ENCODE data around the gene LRRC73. TPM values are rescaled to one million over a fixed set of nuclear protein-coding genes. Genes with fewer than 3 reads are reported as not detected.
"Not testable (repeated sequence)": the region's sequence is repeated elsewhere in the genome, so short reads cannot be mapped to it uniquely, and the experiment has no call there.

LRRC73 gene
- total RNA-seq, 1 donor = 0.63 TPM

DNA sequence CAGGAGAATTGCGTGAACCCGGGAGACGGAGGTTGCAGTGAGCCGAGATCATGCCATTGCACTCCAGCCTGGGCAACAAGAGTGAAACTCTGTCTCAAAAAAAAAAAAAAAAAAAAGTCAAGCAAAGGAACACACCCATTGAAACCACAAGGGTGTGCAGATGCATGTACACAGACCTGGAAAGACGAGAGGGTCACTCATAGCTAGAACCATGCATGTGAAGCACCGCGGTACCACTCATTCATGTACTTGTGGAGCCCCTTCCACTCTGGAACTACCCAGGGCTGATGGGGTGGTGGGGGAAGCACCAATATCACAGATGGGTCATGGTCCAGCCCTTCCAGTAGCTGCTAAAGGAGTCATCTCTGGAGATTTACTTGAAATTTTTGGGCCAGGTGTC, 40.2 kb downstream of the LRRC73 start:
- no peak overlapping the region for H3K4me3 ChIP-seq (ENCODE audit: low read depth, low read length)
- no peak for TF ChIP-seq CTCF (IDR thresholded peaks at IDR 0.05; ENCODE audit: insufficient read depth, low read length)
- no peak for DNase-seq (ENCODE audit: low read depth)

DNA sequence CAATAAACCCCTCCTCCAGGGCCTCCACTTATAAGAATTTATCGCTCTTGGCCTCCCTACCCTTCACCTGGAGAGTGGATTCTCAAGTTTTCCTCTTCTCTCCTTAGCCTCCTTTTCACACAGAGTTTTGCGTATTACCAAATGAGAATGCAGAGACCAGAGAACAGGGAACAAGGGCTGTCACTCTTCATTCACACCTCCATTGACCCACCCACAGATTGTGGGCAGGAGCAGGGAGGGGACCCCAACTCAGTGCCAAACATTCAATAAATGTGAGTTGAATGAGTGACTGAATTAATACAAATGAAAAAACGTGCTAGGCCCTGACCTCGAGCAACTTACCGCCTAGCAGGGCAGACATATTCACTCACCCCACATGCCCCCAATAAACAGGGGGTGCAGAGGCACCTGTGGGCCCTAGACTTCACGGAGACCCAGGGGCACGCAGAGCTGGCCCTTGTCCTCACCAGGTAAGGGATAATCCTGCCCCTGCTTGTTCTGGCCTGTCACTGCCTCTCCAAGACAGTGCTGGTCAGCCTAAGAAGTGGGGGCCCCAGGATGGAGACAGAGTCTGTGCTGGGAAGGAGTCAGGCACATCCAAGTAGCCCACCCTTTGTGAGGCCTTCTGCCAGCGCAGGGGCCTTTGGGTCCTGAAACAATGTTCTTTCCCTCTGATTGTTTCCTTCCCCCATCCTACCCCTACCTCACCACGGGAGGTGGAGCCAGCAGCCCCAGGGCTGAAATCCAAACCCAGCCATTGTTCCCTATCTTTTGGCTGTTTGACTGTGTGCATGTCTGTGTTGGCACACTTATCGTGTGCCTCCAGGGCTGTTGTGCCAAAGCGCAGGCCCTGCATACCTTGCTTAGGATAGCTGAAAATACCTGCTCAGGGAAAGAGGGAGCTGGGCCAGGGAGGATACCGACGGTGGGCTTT, 41.1 kb downstream of the LRRC73 start:
- no peak for TF ChIP-seq CTCF (IDR thresholded peaks at IDR 0.05; ENCODE audit: insufficient read depth, low read length)
- H3K4me3 ChIP-seq (ENCODE audit: low read depth, low read length) = no peak overlapping the region
- no peak for DNase-seq (ENCODE audit: low read depth)

GRCh38 chr6:43468240-43468639, 41.9 kb downstream of the LRRC73 start:
- no peak for DNase-seq (ENCODE audit: low read depth)
- TF ChIP-seq CTCF (IDR thresholded peaks at IDR 0.05; ENCODE audit: insufficient read depth, low read length) = no peak
- no peak overlapping the region for H3K4me3 ChIP-seq (ENCODE audit: low read depth, low read length)

DNA sequence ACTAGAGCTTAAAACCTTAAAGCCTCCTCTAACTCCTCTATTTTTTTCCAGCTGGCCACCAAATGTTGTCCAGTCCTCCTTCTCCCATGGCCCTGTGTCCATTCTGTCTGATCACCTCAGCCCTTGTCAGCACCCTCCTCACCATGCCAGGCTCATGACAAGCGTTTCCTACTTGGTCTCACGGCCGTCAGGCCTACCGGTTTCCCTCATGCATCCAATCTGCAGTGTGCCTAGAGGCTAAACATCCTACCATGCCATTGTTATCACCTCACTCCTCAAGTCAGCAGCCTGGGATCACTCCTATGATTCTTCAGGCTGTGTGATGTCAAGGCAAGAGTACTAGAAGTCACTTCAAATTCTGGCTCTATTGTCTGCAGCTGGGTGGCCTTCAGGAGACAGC, 42.4 kb downstream of the LRRC73 start:
- no peak for TF ChIP-seq CTCF (IDR thresholded peaks at IDR 0.05; ENCODE audit: insufficient read depth, low read length)
- DNase-seq (ENCODE audit: low read depth) = no peak
- no peak overlapping the region for H3K4me3 ChIP-seq (ENCODE audit: low read depth, low read length)

- not testable (repeated sequence) for DNase-seq (ENCODE audit: low read depth); H3K4me3 ChIP-seq (ENCODE audit: low read depth, low read length)
These were observed 42.9 kb downstream of the LRRC73 start for GRCh38 chr6:43467265-43467664.

DNA sequence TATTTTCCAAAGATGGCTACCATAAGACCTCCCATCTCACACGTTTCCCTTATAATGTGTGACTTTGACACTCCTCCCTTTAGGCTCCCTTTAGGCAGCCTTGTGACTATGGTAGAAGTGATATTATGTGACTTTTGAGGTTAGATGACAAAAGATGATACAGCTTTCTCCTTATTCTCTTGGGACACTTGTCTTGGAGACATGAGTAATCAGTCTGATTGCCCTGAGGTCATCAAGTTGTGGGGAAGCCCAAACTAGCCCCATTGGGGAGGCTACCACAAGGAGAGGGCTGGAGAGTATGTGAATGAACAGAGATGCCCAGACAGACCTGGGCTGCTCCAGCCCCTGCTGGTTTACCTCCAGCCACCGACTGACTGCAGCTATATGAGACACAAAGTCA, 44.2 kb downstream of the LRRC73 start:
- TF ChIP-seq CTCF (IDR thresholded peaks at IDR 0.05; ENCODE audit: insufficient read depth, low read length) = no peak
- H3K4me3 ChIP-seq (ENCODE audit: low read depth, low read length) = no peak overlapping the region
- DNase-seq (ENCODE audit: low read depth) = no peak

GRCh38 chr6:43464337-43464736, 45.8 kb downstream of the LRRC73 start:
- no peak for TF ChIP-seq CTCF (IDR thresholded peaks at IDR 0.05; ENCODE audit: insufficient read depth, low read length)
- no peak overlapping the region for H3K4me3 ChIP-seq (ENCODE audit: low read depth, low read length)
- no peak for DNase-seq (ENCODE audit: low read depth)
